ENCODE results near the gene IGLL5. TPM values are rescaled to one million over a fixed set of nuclear protein-coding genes. Genes with fewer than 3 reads are reported as not detected.

IGLL5 gene
- polyA plus RNA-seq, 2 of the 4 experiments (the other 2 are of a cell fraction): not detected

- CTCF ChIA-PET: interaction anchor here (0.9 to 5.0 kb wide), 6 partner anchors 14 to 413 kb away, joined by 3 to 22 read pairs (median 4); no protein-coding TSS in a partner anchor
- no peak for DNase-seq (ENCODE audit: low read depth in 1 of 2, low spot score in 1 of 2)
- FAIRE-seq: no peak
- no peak overlapping the region for H3K4me2 ChIP-seq
- no peak overlapping the region for H3K27ac ChIP-seq
- 24% methylated on average over 10 of the region's 11 CpGs for WGBS (ENCODE audit: missing lambda C conversion rate)
- no peaks in the 10 kb centered on the region for H3K4me1 ChIP-seq
- ATAC-seq: no peak
- no peak overlapping the region for H3K4me3 ChIP-seq
- POLR2A ChIA-PET: no interaction called here
- TF ChIP-seq CBX8 (IDR thresholded peaks at IDR 0.05) (no peak), MAX (IDR thresholded peaks at IDR 0.05) (no peak), ZC3H11A (IDR thresholded peaks at IDR 0.05) (no peak), MYC (IDR thresholded peaks at IDR 0.05; ENCODE audit: borderline replicate concordance, low read length) (no peak), HES2 (IDR thresholded peaks at IDR 0.05) (no peak), NFE2L2 (conservative IDR thresholded peaks at IDR 0.05; ENCODE audit: low read length) (no peak), HEYL (CRISPR knock-in tag; IDR thresholded peaks at IDR 0.05) (no peak), KDM5A (IDR thresholded peaks at IDR 0.05) (no peak), HMGXB4 (CRISPR knock-in tag; IDR thresholded peaks at IDR 0.05; ENCODE audit: borderline replicate concordance) (no peak), ZSCAN20 (CRISPR knock-in tag; IDR thresholded peaks at IDR 0.05) (no peak), FOXS1 (CRISPR knock-in tag; IDR thresholded peaks at IDR 0.05) (no peak), MAZ (IDR thresholded peaks at IDR 0.05; ENCODE audit: borderline replicate concordance, low read depth, low read length) (no peak), POLR2AphosphoS2 (conservative IDR thresholded peaks at IDR 0.05; ENCODE audit: low read length) (no peak), TP53 (CRISPR knock-in tag; IDR thresholded peaks at IDR 0.05) (no peak), RARB (CRISPR knock-in tag; IDR thresholded peaks at IDR 0.05) (no peak)
- no peaks in the 10 kb centered on the region for H3K9me3 ChIP-seq
These were observed 8.6 kb upstream of the IGLL5 start for GRCh38 chr22:22878801-22879674.

GRCh38 chr22:22879675-22880155 is 7.9 kb upstream of the IGLL5 start:
- Histone ChIP-seq H3K9me3 (no peaks in the 10 kb centered on the region), H3K27ac (no peak overlapping the region), H3K4me3 (no peak overlapping the region), H3K4me2 (no peak overlapping the region), H3K4me1 (no peaks in the 10 kb centered on the region)
- DNase-seq (ENCODE audit: low read depth in 1 of 2, low spot score in 1 of 2) (no peak), ATAC-seq (no peak), FAIRE-seq (no peak)
- TF ChIP-seq RARB (CRISPR knock-in tag; IDR thresholded peaks at IDR 0.05) (no peak), E2F6 (IDR thresholded peaks at IDR 0.05; ENCODE audit: borderline replicate concordance, low read depth) (no peak), KDM1A (IDR thresholded peaks at IDR 0.05; ENCODE audit: low read depth) (no peak), NPAS2 (CRISPR knock-in tag; IDR thresholded peaks at IDR 0.05; ENCODE audit: borderline replicate concordance) (no peak), CEBPB (IDR thresholded peaks at IDR 0.05) (no peak), HDAC2 (IDR thresholded peaks at IDR 0.05) (no peak), ATOH8 (CRISPR knock-in tag; IDR thresholded peaks at IDR 0.05; ENCODE audit: low read depth) (no peak)
- POLR2A ChIA-PET: no interaction called here
- CTCF ChIA-PET: interaction anchor here (0.7 to 5.0 kb wide), 5 partner anchors 14 to 455 kb away, joined by 3 to 22 read pairs (median 5); no protein-coding TSS in a partner anchor
- WGBS (ENCODE audit: missing lambda C conversion rate): 20% methylated on average over 5 of the region's 5 CpGs

Data from A549 (cell line).